ENCODE measurements around the gene TEX13C.

Gene TEX13C

GRCh38 chrX:125319646-125320521 is at the start of gene TEX13C:
TSS of gene TEX13C (plus strand) at chrX:125319871. CDS start at chrX:125320120, 249 bp downstream.
- Histone ChIP-seq H3K36me3 (ENCODE audit: control insufficient read depth, insufficient read depth, low read length) (no peaks in the 10 kb centered on the region), H3K4me3 (replicated peaks; ENCODE audit: low read depth, low read length) (no peak within 1 kb of the TSS), H3K27me3 (replicated peaks; ENCODE audit: control insufficient read depth, insufficient read depth, low read length) (no peaks in the 10 kb centered on the region)
- no peak for DNase-seq (ENCODE audit: extremely low read depth, insufficient read length)
- TF ChIP-seq CTCF (IDR thresholded peaks at IDR 0.05; ENCODE audit: insufficient read depth, low read length, poor library complexity, severe bottlenecking), result no peak

GRCh38 chrX:125287282-125287681 is 32.4 kb upstream of the TEX13C start:
- DNase-seq (ENCODE audit: extremely low read depth, insufficient read length), result no peak
- H3K27me3 ChIP-seq (replicated peaks; ENCODE audit: control insufficient read depth, insufficient read depth, low read length), result no peaks in the 10 kb centered on the region
- no peak overlapping the region for H3K4me3 ChIP-seq (replicated peaks; ENCODE audit: low read depth, low read length)
- no peaks in the 10 kb centered on the region for H3K36me3 ChIP-seq (ENCODE audit: control insufficient read depth, insufficient read depth, low read length)
- no peak for TF ChIP-seq CTCF (IDR thresholded peaks at IDR 0.05; ENCODE audit: insufficient read depth, low read length, poor library complexity, severe bottlenecking)

- H3K4me3 ChIP-seq (replicated peaks; ENCODE audit: low read depth, low read length), result no peak overlapping the region
- no peaks in the 10 kb centered on the region for H3K36me3 ChIP-seq (ENCODE audit: control insufficient read depth, insufficient read depth, low read length)
- no peak for TF ChIP-seq CTCF (IDR thresholded peaks at IDR 0.05; ENCODE audit: insufficient read depth, low read length, poor library complexity, severe bottlenecking)
- no peak for DNase-seq (ENCODE audit: extremely low read depth, insufficient read length)
- no peaks in the 10 kb centered on the region for H3K27me3 ChIP-seq (replicated peaks; ENCODE audit: control insufficient read depth, insufficient read depth, low read length)
Observed at GRCh38 chrX:125288343-125288742, 31.3 kb upstream of the TEX13C start.

- Histone ChIP-seq H3K36me3 (ENCODE audit: control insufficient read depth, insufficient read depth, low read length) (no peaks in the 10 kb centered on the region), H3K4me3 (replicated peaks; ENCODE audit: low read depth, low read length) (no peak overlapping the region), H3K27me3 (replicated peaks; ENCODE audit: control insufficient read depth, insufficient read depth, low read length) (no peaks in the 10 kb centered on the region)
- no peak for DNase-seq (ENCODE audit: extremely low read depth, insufficient read length)
- no peak for TF ChIP-seq CTCF (IDR thresholded peaks at IDR 0.05; ENCODE audit: insufficient read depth, low read length, poor library complexity, severe bottlenecking)
Observed at GRCh38 chrX:125289209-125289608, 30.5 kb upstream of the TEX13C start.

GRCh38 chrX:125289920-125290319 is 29.8 kb upstream of the TEX13C start:
- H3K36me3 ChIP-seq (ENCODE audit: control insufficient read depth, insufficient read depth, low read length), result no peaks in the 10 kb centered on the region
- no peak for TF ChIP-seq CTCF (IDR thresholded peaks at IDR 0.05; ENCODE audit: insufficient read depth, low read length, poor library complexity, severe bottlenecking)

More at GRCh38 chrX:125289920-125290319, 29.8 kb upstream of the TEX13C start:
- no peak overlapping the region for H3K4me3 ChIP-seq (replicated peaks; ENCODE audit: low read depth, low read length)
- no peaks in the 10 kb centered on the region for H3K27me3 ChIP-seq (replicated peaks; ENCODE audit: control insufficient read depth, insufficient read depth, low read length)
- no peak for DNase-seq (ENCODE audit: extremely low read depth, insufficient read length)

Measured in GM06990 (cell line).